Measurements from ENCODE around the gene NIPA2.

Gene NIPA2

GRCh38 chr15:22872936-22873701 is 34.7 kb downstream of the NIPA2 start:
- H3K9me3 ChIP-seq (ENCODE audit: control insufficient read depth, insufficient read depth, low read depth, low read length): no peaks in the 10 kb centered on the region
- H3K4me3 ChIP-seq (ENCODE audit: low read depth, low read length): no peak overlapping the region
- TF ChIP-seq ZNF416 (tag by site-specific recombination; IDR thresholded peaks at IDR 0.05) (no peak), ZNF621 (tag by site-specific recombination; IDR thresholded peaks at IDR 0.05) (no peak), ZBTB21 (tag by site-specific recombination; IDR thresholded peaks at IDR 0.05) (no peak), ZNF558 (tag by site-specific recombination; IDR thresholded peaks at IDR 0.05) (no peak)
- H3K36me3 ChIP-seq (ENCODE audit: control insufficient read depth in 2 of 2, insufficient read depth in 1 of 2, low read length in 2 of 2): peaks cover 5 to 65% of the 10 kb centered on the region in 2 experiments; a peak in 2 of 3 replicates
- H3K4me1 ChIP-seq (ENCODE audit: control insufficient read depth, insufficient read depth, low read length): no peaks in the 10 kb centered on the region
- ChIA-PET POLR2A (no interaction called here), CTCF (no interaction called here)
- no peak overlapping the region for H3K27ac ChIP-seq (ENCODE audit: extremely low read depth, low read depth, low read length)

GRCh38 chr15:22873841-22874240 is 35.4 kb downstream of the NIPA2 start:
- POLR2A ChIA-PET: no interaction called here
- CTCF ChIA-PET: no interaction called here
- peaks cover 5 to 60% of the 10 kb centered on the region in 2 experiments; a peak in 2 of 3 replicates for H3K36me3 ChIP-seq (ENCODE audit: control insufficient read depth in 2 of 2, insufficient read depth in 1 of 2, low read length in 2 of 2)

GRCh38 chr15:22874256-22874655 is 35.8 kb downstream of the NIPA2 start:
- Histone ChIP-seq H3K4me3 (ENCODE audit: low read depth, low read length) (no peak overlapping the region), H3K9me3 (ENCODE audit: control insufficient read depth, insufficient read depth, low read depth, low read length) (no peaks in the 10 kb centered on the region), H3K27ac (ENCODE audit: extremely low read depth, low read depth, low read length) (no peak overlapping the region), H3K4me1 (ENCODE audit: control insufficient read depth, insufficient read depth, low read length) (no peaks in the 10 kb centered on the region), H3K36me3 (ENCODE audit: control insufficient read depth in 2 of 2, insufficient read depth in 1 of 2, low read length in 2 of 2) (peaks cover 5 to 56% of the 10 kb centered on the region in 2 experiments; a peak in 2 of 3 replicates)
- ChIA-PET CTCF (no interaction called here), POLR2A (no interaction called here)
- TF ChIP-seq ZNF404 (tag by site-specific recombination; IDR thresholded peaks at IDR 0.05): no peak
- no peak for TF ChIP-seq SALL2 (tag by site-specific recombination; IDR thresholded peaks at IDR 0.05; ENCODE audit: borderline replicate concordance)
- TF ChIP-seq ZNF645 (tag by site-specific recombination; IDR thresholded peaks at IDR 0.05): no peak
- TF ChIP-seq GLI2 (tag by site-specific recombination; IDR thresholded peaks at IDR 0.05; ENCODE audit: borderline replicate concordance, low read depth): no peak
- no peak for TF ChIP-seq ZNF174 (tag by site-specific recombination; IDR thresholded peaks at IDR 0.05)
- no peak for TF ChIP-seq PRDM4 (tag by site-specific recombination; IDR thresholded peaks at IDR 0.05)
- TF ChIP-seq ZBTB11 (tag by site-specific recombination; conservative IDR thresholded peaks at IDR 0.05; ENCODE audit: low read depth): no peak
- no peak for TF ChIP-seq ZSCAN30 (tag by site-specific recombination; IDR thresholded peaks at IDR 0.05)
- TF ChIP-seq ZNF416 (tag by site-specific recombination; IDR thresholded peaks at IDR 0.05): no peak
- no peak for TF ChIP-seq BCL6B (tag by site-specific recombination; IDR thresholded peaks at IDR 0.05)
- no peak for TF ChIP-seq WT1 (tag by site-specific recombination; IDR thresholded peaks at IDR 0.05)
- no peak for TF ChIP-seq ZBTB48 (tag by site-specific recombination; IDR thresholded peaks at IDR 0.05)

More at GRCh38 chr15:22873841-22874240, 35.4 kb downstream of the NIPA2 start:
- H3K27ac ChIP-seq (ENCODE audit: extremely low read depth, low read depth, low read length): no peak overlapping the region
- no peak overlapping the region for H3K4me3 ChIP-seq (ENCODE audit: low read depth, low read length)
- H3K4me1 ChIP-seq (ENCODE audit: control insufficient read depth, insufficient read depth, low read length): no peaks in the 10 kb centered on the region
- no peaks in the 10 kb centered on the region for H3K9me3 ChIP-seq (ENCODE audit: control insufficient read depth, insufficient read depth, low read depth, low read length)
- TF ChIP-seq PRDM4 (tag by site-specific recombination; IDR thresholded peaks at IDR 0.05): no peak
